MM.1S (cell line): ENCODE results near the gene HEMK1.

ENCODE experiments used
- CTCF ChIP-seq: fragments of 300-600 bp; sonication (generic); IDR thresholded peaks from 2 replicates; pipeline ENCODE4 v1.5.1; 2016; ENCODE audit warnings: antibody characterized with exemption, low read length, mixed read lengths
- EZH2 ChIP-seq: fragments of 300-600 bp; sonication (generic); optimal IDR thresholded peaks from 2 replicates; pipeline ENCODE3; 2017; ENCODE audit warnings: low read depth, mild to moderate bottlenecking, antibody characterized with exemption, low read length, mixed read lengths
- EZH2phosphoT487 ChIP-seq: fragments of 300-600 bp; sonication (generic); IDR thresholded peaks from 2 replicates; pipeline ENCODE4 v1.6.1; 2018; ENCODE audit warnings: antibody characterized with exemption, low read length

- TF ChIP-seq CTCF: no peak
- TF ChIP-seq EZH2: no peak
- TF ChIP-seq EZH2phosphoT487: no peak
Observed at GRCh38 chr3:50639055-50639494, 69.8 kb downstream of the HEMK1 start.
